Effector CD8-positive, alpha-beta T cell (primary cell): ENCODE results near the gene PHRF1.
A peak's percentile ranks its signal among the peaks of the same experiment; 100 is the strongest.

Experiments
- DNase-seq: peaks from one replicate; lab custom pipeline; 2025; lab: John Stamatoyannopoulos, UW

The PHRF1 gene

GRCh38 chr11:539971-540481 lies 36.2 kb upstream of the PHRF1 start:
- DNase-seq = no peak

GRCh38 chr11:540583-541432 lies 35.5 kb upstream of the PHRF1 start:
- DNase-seq = no peak

DNA sequence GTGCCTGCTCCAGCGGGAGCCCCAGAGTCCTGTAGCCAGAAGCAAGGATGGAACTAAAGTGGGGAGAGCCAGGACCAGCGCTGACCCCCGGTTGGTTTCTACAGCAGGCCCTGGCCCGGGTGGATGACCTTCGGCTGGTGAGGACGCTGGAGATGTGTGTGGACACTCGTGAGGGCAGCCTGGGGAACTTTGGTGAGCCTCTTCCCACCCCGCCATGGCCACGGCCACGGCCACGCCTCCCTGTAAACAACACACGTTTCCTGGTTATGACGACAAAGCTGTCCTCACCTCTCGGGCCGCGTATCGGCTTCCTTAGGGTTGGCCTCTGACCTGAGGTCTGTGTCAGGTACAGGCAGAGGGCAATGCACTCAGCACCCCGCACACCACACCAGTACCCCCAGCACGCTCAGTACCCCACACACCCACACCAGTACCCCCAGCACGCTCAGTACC lies 34.8 kb upstream of the PHRF1 start:
- DNase-seq = no peak

- no peak for DNase-seq
These were observed 31.5 kb upstream of the PHRF1 start for GRCh38 chr11:544817-545166.

GRCh38 chr11:545171-545570 lies 31.1 kb upstream of the PHRF1 start:
- DNase-seq = no peak

GRCh38 chr11:548700-549603 lies 27.3 kb upstream of the PHRF1 start:
- no peak for DNase-seq

DNA sequence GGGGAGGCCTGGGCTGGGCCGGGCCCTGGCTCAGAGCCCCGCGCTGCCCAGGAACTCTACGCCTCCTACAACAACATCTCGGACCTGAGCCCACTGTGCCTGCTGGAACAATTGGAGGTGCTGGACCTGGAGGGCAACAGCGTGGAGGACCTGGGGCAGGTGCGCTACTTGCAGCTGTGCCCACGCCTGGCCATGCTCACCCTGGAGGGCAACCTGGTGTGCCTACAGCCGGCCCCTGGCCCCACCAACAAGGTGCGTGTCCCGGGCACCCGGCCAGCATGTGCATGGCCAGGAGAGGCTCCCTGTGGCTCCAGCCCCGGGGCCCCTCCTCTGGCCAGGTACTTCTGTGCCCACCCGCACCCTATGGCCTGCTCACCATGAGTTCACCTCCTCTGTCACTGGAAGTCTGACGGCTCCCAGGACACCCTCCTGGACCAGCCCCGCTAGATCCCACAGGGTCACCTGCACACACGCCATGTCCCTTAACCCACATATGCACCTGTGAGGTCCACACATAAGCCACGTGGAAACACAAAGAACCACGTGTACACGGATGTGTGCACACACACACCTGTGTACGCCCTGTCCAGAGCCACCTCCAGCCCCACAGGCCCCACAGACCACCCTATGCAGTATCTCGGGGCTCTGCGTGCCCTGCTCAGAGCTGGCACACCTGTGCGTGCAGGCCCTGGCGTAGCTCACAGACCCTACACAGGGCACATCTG lies 26.1 kb upstream of the PHRF1 start:
- DNase-seq = no peak

DNA sequence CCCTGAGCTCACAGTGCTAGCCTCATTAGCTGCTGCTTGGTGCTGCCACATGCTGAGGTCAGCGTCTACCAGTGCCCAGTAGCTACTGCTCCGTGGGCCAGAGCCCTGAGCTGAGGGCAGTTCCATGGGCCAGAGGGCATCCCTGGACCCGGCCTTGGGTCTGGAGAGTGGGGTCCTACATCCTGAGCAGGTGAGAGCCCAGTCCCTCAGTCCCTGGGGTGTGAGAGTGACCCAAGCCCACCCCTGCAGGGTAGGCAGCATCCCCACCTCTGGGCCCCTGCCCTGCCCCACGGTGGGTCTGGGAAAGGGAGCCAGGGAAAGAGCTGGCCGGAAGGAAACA lies 25.6 kb upstream of the PHRF1 start:
- DNase-seq = no peak

- DNase-seq = no peak
These were observed 25.1 kb upstream of the PHRF1 start for GRCh38 chr11:551131-551530.

- DNase-seq = no peak
These were observed 24.7 kb upstream of the PHRF1 start for GRCh38 chr11:551596-551995.

GRCh38 chr11:553083-553987 lies 22.9 kb upstream of the PHRF1 start:
- DNase-seq = no peak

DNA sequence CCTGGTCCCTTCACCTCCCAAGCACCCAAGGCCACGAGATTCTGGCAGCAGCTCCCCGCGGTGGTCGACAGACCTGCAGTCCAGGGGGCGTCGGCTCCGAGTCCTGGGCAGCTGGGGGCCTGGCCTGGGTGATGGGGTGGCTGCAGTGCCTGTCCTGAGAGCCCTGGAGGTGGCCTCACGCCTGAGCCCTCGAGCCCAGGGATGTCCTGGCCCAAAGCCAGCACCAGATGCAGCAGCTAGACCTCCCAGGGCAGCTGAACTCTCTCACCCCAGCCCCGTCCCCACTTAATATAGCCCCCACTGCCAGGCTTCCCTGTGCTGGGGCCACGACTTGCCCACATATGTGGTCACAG lies 22.3 kb upstream of the PHRF1 start:
- no peak for DNase-seq

GRCh38 chr11:554428-555226 lies 21.6 kb upstream of the PHRF1 start:
- DNase-seq = peak; percentile 58

DNA sequence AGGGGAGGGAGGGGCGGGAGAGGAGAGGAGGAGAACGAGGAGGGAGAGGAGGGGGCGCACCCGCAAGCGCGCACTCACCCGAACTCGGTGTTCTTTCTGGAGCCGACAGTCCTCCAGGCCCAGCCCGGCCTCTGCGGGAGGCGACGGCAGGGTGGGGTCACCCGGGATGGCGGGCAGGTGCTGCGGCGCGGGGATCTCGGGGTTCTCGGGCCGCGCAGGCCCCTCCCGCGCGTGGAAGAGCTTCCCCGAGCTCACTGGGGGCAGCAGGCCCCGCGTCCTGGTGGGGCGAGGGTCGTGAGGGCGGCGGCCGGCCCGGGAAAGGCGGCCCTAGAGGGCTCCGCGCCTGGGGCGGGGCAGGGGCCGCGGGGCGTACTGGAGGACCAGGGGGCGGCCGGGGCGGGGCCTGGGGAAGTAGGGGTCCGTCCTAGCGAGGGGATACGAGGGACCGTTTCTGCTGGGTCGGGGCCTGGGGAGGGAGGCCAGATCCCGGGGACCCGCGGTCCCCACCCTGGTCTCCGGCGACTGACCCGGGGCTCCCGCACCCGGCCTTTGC lies 21.0 kb upstream of the PHRF1 start:
- DNase-seq = no peak

GRCh38 chr11:555780-556661 lies 20.2 kb upstream of the PHRF1 start:
- no peak for DNase-seq

DNA sequence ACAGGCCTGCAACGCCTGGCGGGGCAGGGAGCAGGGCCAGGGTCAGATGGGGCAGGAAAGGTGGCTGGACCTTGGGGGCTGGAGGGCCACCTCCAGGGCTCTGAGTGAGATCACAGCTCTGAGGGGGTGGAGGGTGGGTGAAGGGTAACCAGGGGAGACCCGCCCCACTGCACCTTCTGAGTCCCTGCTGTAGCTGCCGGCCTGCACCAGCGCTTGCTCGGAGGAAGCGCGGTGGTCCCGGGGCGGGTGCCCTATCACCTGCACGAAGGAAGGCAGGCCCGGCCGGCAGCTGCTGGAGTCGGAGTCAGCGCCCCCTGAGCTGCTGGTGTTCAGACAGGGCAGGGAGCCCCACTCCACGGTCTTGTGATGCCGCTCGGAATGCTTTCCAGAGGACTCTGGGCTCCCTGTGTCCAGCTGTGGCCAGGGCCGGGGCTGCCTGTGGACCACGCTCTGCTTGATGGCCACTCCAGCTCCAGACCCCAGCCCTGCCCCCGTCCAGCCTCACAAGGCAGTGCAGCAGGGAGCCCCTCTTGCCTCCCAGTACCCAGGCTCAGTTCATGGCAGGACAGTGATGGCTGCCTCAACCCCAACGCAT lies 19.5 kb upstream of the PHRF1 start:
- DNase-seq = no peak

DNA sequence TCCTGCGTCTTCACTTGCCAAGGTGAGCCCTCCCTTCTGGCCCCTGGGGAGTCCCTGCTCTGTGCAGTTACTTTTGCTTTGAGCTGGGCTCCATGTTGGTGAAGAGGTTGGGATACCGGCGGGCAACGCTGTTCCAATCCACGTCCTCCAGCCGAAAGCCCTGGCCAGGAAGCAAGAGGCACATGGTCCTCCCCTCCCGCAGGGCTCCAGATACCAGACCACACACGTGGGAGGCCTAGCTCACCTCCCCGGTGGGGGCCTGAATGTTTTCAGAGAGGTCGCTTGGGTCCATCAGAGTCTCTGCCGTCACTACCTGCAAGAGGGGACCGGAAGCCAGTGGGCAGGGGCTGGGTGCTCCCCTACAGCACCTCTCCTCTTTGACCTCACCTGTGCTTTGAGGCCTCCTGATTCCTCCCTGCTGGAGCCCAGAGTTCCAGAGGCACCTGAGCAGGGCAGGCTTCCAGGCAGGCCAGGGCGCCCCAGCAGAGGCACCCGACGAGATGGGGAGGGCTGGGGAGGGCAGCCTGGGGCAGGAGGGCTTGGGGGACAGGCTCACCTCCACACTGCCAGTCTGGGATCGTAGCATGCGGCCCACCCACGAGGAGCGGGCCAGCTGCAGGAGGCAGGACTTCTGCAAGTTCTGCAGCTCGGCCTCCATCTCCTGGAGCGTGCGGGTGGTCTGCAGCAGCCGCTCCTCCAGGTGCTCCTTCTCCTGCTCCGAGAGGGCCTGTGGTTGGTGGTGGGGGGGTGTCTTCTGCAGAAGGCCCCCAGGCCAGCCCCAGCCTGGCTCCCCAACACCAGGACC lies 18.7 kb upstream of the PHRF1 start:
- DNase-seq = no peak

DNA sequence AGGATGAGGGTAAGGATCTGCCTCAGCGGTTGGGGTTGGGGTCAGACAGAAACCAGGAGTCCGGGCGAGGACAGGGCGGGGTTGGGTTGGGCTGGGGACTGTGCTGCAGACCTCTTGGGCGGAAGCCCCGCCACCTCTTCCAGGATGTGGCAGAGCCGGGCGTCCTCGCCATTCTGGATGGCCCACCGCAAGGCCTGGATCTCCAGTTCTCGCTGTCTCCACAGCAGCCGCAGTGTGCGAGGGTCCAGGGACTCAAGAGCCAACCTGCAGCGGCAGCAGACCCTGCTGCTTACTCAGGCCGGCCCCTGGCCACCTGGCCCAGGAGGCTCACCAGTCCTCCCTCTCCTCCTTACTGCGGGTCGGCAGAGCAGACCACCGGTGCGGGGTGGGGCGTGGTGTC lies 17.8 kb upstream of the PHRF1 start:
- no peak for DNase-seq
